Lung (tissue), 12 donors: ENCODE data around the gene PHF21A. TPM values are rescaled to one million over a fixed set of nuclear protein-coding genes. Genes with fewer than 3 reads are reported as not detected.

Experiments
- ATAC-seq: fragments of 200-7000 bp; cut with Tn5 transposase; one replicate; pipeline ENCODE4 v1.9.1; 2020; ENCODE audit warnings: moderate number of reproducible peaks; ENCODE audit not compliant: insufficient read depth, low FRiP score
- DNase-seq, 3 donors: peaks; one replicate each; pipeline ENCODE4 v3.0.0-alpha.2; 2013 to 2017
- H3K27ac ChIP-seq, 2 donors: one replicate each; pipeline ENCODE4 v1.5.1; 2013; ENCODE audit warnings: mild to moderate bottlenecking in 2 of 2, moderate library complexity in 2 of 2, control low read depth in 1 of 2, inconsistent platforms in 1 of 2, low read depth in 1 of 2, low read length in 1 of 2
- H3K27me3 ChIP-seq, 3 donors: one replicate each; pipeline ENCODE4 v1.5.1; 2013; ENCODE audit warnings: low read length in 2 of 3; ENCODE audit not compliant: control insufficient read depth in 3 of 3, insufficient read depth in 3 of 3
- H3K36me3 ChIP-seq, 4 donors: one replicate each; pipeline ENCODE4 v1.5.1; 2013; ENCODE audit warnings: low read length in 4 of 4, mild to moderate bottlenecking in 1 of 4, moderate library complexity in 1 of 4; ENCODE audit not compliant: control insufficient read depth in 4 of 4, insufficient read depth in 4 of 4
- H3K4me1 ChIP-seq, 5 donors: one replicate each; pipeline ENCODE4 v1.5.1; 2013; ENCODE audit warnings: low read length in 5 of 5, mild to moderate bottlenecking in 2 of 5, moderate library complexity in 1 of 5; ENCODE audit not compliant: control insufficient read depth in 5 of 5, insufficient read depth in 5 of 5
- H3K4me3 ChIP-seq: one replicate; pipeline ENCODE4 v1.5.1; 2013; ENCODE audit warnings: mild to moderate bottlenecking, control low read depth, moderate library complexity
- H3K9ac ChIP-seq, 2 donors: one replicate each; pipeline ENCODE4 v1.5.1; 2013; ENCODE audit warnings: low read length in 2 of 2, control low read depth in 1 of 2; ENCODE audit not compliant: insufficient read depth in 1 of 2
- H3K9me3 ChIP-seq, 4 donors: one replicate each; pipeline ENCODE4 v1.5.1; 2013; ENCODE audit warnings: low read length in 3 of 4, mild to moderate bottlenecking in 1 of 4, moderate library complexity in 1 of 4; ENCODE audit not compliant: control insufficient read depth in 4 of 4, insufficient read depth in 3 of 4
- WGBS, 2 donors: extraction: QIAGEN DNeasy Blood & Tissue Kit; methylation state at CpG; one replicate each; pipeline ENCODE4 v1.1.7; 2013; 5-methylcytosine and 5-hydroxymethylcytosine counted together
- polyA plus RNA-seq, 2 donors: library from polyadenylated mRNA; stranded (reverse); fragments of 200-250 nt; gene quantifications; one replicate each; pipeline ENCODE4 v1.2.1, GENCODE V29; 2013
- total RNA-seq, 2 donors: library from RNA; depleted of rRNA in 1 of 2; stranded (reverse); fragments of >200 nt in 1 of 2; gene quantifications; one replicate each; pipeline ENCODE4 v1.2.1, GENCODE V29; 2014 to 2021
- TF ChIP-seq, protein P1 (sequence below): IDR thresholded peaks from 2 replicates; pipeline ENCODE4 v1.5.1; 2012; ENCODE audit warnings: mild to moderate bottlenecking; ENCODE audit errors: control extremely low read depth, extremely low read depth
- donor health status: control.
- donor health status: control.
- donor health status: Bipolar disorder and iron deficiency.
- donor health status: healthy.
- donor health status: DM: yes; HTN: yes; CAD: no.

Gene PHF21A
- total and polyA plus RNA-seq, 4 donors = 16.2 to 57.0 (median 29.9) TPM

DNA sequence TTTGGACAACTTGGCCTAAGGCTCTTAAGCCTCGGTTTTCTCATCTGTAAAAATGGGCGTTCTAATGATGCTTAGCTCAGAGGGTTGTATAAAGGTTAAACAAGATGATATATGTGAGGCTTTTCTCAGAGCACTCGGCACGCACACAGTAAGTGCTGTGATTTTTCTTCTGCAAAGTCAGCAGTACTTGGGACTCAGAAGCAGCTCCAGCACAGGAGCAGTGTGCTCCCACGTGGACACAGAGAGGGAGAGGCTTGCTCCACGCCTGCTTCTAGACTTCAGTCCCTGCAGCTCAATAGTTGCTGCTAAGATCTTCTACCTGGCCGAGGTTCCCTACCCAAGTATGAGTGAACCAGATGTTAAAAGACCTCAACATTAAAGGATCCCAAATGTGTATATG lies 39.9 kb upstream of the PHF21A start:
- WGBS, 2 donors = 87 to 88% methylated on average over 7 of the region's 7 CpGs
- DNase-seq = no peak
- Histone ChIP-seq H3K27ac (no peak overlapping the region), H3K36me3 (no peaks in the 10 kb centered on the region), H3K9me3 (no peaks in the 10 kb centered on the region), H3K4me3 (no peak overlapping the region), H3K9ac (no peak overlapping the region), H3K4me1 (no peaks in the 10 kb centered on the region), H3K27me3 (peaks cover 0 to 6% (median 2%) of the 10 kb centered on the region in 3 donors)
- no peak for ATAC-seq
- TF ChIP-seq, protein P1, sequence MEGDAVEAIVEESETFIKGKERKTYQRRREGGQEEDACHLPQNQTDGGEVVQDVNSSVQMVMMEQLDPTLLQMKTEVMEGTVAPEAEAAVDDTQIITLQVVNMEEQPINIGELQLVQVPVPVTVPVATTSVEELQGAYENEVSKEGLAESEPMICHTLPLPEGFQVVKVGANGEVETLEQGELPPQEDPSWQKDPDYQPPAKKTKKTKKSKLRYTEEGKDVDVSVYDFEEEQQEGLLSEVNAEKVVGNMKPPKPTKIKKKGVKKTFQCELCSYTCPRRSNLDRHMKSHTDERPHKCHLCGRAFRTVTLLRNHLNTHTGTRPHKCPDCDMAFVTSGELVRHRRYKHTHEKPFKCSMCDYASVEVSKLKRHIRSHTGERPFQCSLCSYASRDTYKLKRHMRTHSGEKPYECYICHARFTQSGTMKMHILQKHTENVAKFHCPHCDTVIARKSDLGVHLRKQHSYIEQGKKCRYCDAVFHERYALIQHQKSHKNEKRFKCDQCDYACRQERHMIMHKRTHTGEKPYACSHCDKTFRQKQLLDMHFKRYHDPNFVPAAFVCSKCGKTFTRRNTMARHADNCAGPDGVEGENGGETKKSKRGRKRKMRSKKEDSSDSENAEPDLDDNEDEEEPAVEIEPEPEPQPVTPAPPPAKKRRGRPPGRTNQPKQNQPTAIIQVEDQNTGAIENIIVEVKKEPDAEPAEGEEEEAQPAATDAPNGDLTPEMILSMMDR = no peak

DNA sequence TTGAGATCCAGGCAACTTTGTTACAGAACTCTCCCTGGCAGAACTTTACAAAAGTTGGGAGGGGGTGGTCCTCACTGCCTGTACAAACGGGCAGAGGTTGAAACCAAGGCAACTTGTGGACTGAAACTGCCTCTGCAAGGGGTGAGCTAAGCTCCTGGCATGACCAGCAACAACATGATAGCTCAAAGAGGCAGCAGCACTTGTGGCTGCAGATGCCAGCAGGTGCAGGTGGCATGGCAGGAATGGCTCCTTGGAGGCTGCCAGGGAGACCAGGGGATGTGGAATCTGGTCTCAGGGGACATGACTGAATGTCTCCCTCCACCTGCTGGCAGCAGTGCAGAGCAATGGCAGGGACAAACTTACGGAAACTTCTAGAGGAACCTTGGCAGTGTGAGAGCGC lies 38.8 kb upstream of the PHF21A start:
- DNase-seq (peak in 1 of 3 donors; percentile 7), ATAC-seq (no peak)
- TF ChIP-seq, protein P1 = no peak
- WGBS, 2 donors = 63 to 69% methylated on average over 3 of the region's 3 CpGs
- H3K4me1 ChIP-seq = no peaks in the 10 kb centered on the region
- H3K27me3 ChIP-seq = peaks cover 0 to 6% (median 0%) of the 10 kb centered on the region in 3 donors
- no peaks in the 10 kb centered on the region for H3K9me3 ChIP-seq
- H3K27ac ChIP-seq = no peak overlapping the region
- H3K4me3 ChIP-seq = no peak overlapping the region
- no peaks in the 10 kb centered on the region for H3K36me3 ChIP-seq
- H3K9ac ChIP-seq = no peak overlapping the region

DNA sequence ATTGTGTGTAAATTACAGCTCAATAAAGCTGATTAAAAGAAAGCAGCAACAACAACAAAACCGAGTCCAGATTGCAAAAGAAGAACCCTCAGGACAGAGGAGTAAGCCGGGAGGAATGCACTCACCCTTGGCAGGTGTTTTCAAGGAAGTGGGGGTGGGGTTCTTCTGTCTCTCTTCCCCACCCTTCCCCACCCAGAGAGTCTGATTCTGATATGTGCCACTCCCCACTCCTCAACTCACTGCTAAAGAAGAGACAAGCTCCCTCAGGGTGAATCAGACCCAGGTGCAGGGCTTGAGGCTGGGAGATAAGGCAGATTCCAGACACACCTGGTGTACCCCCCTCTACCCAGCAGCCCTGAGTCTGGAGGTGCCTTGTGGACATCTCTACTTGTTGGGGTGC lies 38.4 kb upstream of the PHF21A start:
- H3K4me3 ChIP-seq = no peak overlapping the region
- no peak overlapping the region for H3K9ac ChIP-seq
- no peaks in the 10 kb centered on the region for H3K4me1 ChIP-seq
- no peaks in the 10 kb centered on the region for H3K9me3 ChIP-seq
- peaks cover 0 to 6% (median 0%) of the 10 kb centered on the region in 3 donors for H3K27me3 ChIP-seq
- H3K27ac ChIP-seq = no peak overlapping the region
- ATAC-seq (peak; percentile 11), DNase-seq (no peak)
- TF ChIP-seq, protein P1 = no peak
- H3K36me3 ChIP-seq = no peaks in the 10 kb centered on the region
- 18 to 38% methylated on average over 2 of the region's 2 CpGs for WGBS, 2 donors

DNA sequence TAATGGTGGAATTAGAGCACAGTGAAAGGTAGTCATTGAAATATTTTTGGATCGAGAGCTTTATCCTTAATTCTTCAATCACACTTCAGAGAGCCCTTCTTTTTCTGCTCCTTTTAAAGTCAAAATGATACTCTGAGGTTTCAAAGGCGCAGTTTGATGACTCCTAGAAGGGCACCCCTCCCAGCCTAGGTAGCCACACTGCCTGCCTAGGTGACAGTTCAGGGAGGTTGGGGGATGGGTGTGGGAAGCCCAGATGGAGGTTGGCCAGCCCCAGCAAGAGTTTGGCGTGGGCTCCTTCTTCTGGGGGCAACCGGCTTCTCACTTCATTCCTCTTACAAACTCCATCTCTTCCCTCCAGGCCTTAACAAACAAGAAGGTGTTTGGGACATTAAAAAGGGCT lies 28.6 kb upstream of the PHF21A start:
- DNase-seq (no peak), ATAC-seq (no peak)
- WGBS, 2 donors = 76 to 80% methylated on average over 4 of the region's 4 CpGs
- no peak overlapping the region for H3K4me3 ChIP-seq
- peaks cover 0 to 6% (median 0%) of the 10 kb centered on the region in 3 donors for H3K27me3 ChIP-seq
- TF ChIP-seq, protein P1 = no peak
- no peaks in the 10 kb centered on the region for H3K36me3 ChIP-seq
- H3K27ac ChIP-seq = no peak overlapping the region
- no peaks in the 10 kb centered on the region for H3K9me3 ChIP-seq
- no peak overlapping the region for H3K9ac ChIP-seq
- peaks cover 0 to 3% (median 0%) of the 10 kb centered on the region in 5 donors for H3K4me1 ChIP-seq
